DOHH2 (cell line): ENCODE measurements around the gene ARRB2.

Source experiments
- H3F3A ChIP-seq: fragments of 200-600 bp; sonication (generic), shearing (Covaris generic); 2 replicates; pipeline ENCODE4 v1.6.0; 2016; ENCODE audit warnings: antibody characterized with exemption, mild to moderate bottlenecking; ENCODE audit not compliant: control insufficient read depth, insufficient read depth
- H3K27ac ChIP-seq: fragments of 200-600 bp; sonication (generic); 2 replicates; pipeline ENCODE4 v1.5.1; 2014; ENCODE audit warnings: low read depth, mild to moderate bottlenecking, low read length, moderate library complexity
- H3K27me3 ChIP-seq: fragments of 200-600 bp; sonication (generic); 2 replicates; pipeline ENCODE4 v1.6.1; 2014; ENCODE audit warnings: mild to moderate bottlenecking, low read length, mixed read lengths; ENCODE audit not compliant: control insufficient read depth
- H3K36me3 ChIP-seq: fragments of 200-600 bp; sonication (generic); 2 replicates; pipeline ENCODE4 v1.6.1; 2014; ENCODE audit warnings: mild to moderate bottlenecking, low read length, moderate library complexity, mixed read lengths; ENCODE audit not compliant: control insufficient read depth
- H3K4me1 ChIP-seq: fragments of 200-600 bp; sonication (generic); 2 replicates; pipeline ENCODE4 v1.6.1; 2014; ENCODE audit warnings: mild to moderate bottlenecking, low read length, mixed read lengths; ENCODE audit not compliant: control insufficient read depth
- H3K4me2 ChIP-seq: fragments of 200-600 bp; sonication (generic); 2 replicates; pipeline ENCODE4 v1.6.0; 2014; ENCODE audit warnings: mild to moderate bottlenecking, low read length, moderate library complexity
- H3K4me3 ChIP-seq: fragments of 200-600 bp; sonication (generic); 2 replicates; pipeline ENCODE4 v1.5.1; 2014; ENCODE audit warnings: mild to moderate bottlenecking, low read length, mixed read lengths
- H3K79me2 ChIP-seq: fragments of 200-600 bp; sonication (generic); 2 replicates; pipeline ENCODE4 v1.6.1; 2014; ENCODE audit warnings: mild to moderate bottlenecking, low read length, mixed read lengths; ENCODE audit not compliant: control insufficient read depth
- H3K9me2 ChIP-seq: fragments of 200-600 bp; sonication (generic); replicated peaks from 2 replicates; pipeline ENCODE4 v1.6.1; 2014; ENCODE audit warnings: mild to moderate bottlenecking, low read length, mixed read lengths; ENCODE audit not compliant: control insufficient read depth
- H3K9me3 ChIP-seq: fragments of 200-600 bp; sonication (generic); 2 replicates; pipeline ENCODE4 v1.6.1; 2014; ENCODE audit warnings: antibody characterized with exemption, low read length, mixed read lengths; ENCODE audit not compliant: control insufficient read depth, insufficient read depth
- H4K20me1 ChIP-seq: fragments of 200-600 bp; sonication (generic); 2 replicates; pipeline ENCODE4 v1.6.0; 2014; ENCODE audit warnings: low read depth, mild to moderate bottlenecking, antibody characterized with exemption, low read length, moderate library complexity; ENCODE audit not compliant: control insufficient read depth, insufficient read depth
- CTCF ChIP-seq: fragments of 200-600 bp; sonication (generic); IDR thresholded peaks from one replicate; pipeline ENCODE4 v1.5.1; 2014; ENCODE audit warnings: antibody characterized with exemption, mild to moderate bottlenecking, low read depth, low read length; ENCODE audit not compliant: poor library complexity, severe bottlenecking
- EZH2phosphoT487 ChIP-seq: fragments of 200-600 bp; sonication (generic); IDR thresholded peaks from 2 replicates; pipeline ENCODE4 v1.6.1; 2017; ENCODE audit warnings: borderline replicate concordance, mild to moderate bottlenecking, antibody characterized with exemption, low read length, moderate library complexity, mixed read lengths

The ARRB2 gene

GRCh38 chr17:4709794-4710692, at the start of gene ARRB2:
ARRB2 (plus strand) TSS chr17:4710632; CDS start chr17:4710722, 90 bp downstream.
- peak within 1 kb of the TSS; percentile 99 for H3K4me2 ChIP-seq
- H3K9me3 ChIP-seq = peaks cover 3% of the 10 kb centered on the region; the same call in 1 of the 2 replicates
- H3K27me3 ChIP-seq = no peaks in the 10 kb centered on the region
- peak within 1 kb of the TSS; percentile 62 for H3K27ac ChIP-seq
- H3K9me2 ChIP-seq = no peaks in the 10 kb centered on the region
- no peaks in the 10 kb centered on the region; the same call in 1 of the 2 replicates for H4K20me1 ChIP-seq
- peaks cover 23% of the 10 kb centered on the region for H3K79me2 ChIP-seq
- H3K4me1 ChIP-seq = peaks cover 30% of the 10 kb centered on the region
- TF ChIP-seq EZH2phosphoT487 (no peak), CTCF (peak; percentile 59)
- peaks cover 12% of the 10 kb centered on the region for H3F3A ChIP-seq
- peaks cover 4% of the 10 kb centered on the region for H3K36me3 ChIP-seq
- peak within 1 kb of the TSS; percentile 92 for H3K4me3 ChIP-seq

- no peaks in the 10 kb centered on the region for H3K36me3 ChIP-seq
- no peaks in the 10 kb centered on the region for H3K9me2 ChIP-seq
- H3K79me2 ChIP-seq = no peaks in the 10 kb centered on the region
- no peak overlapping the region for H3K4me2 ChIP-seq
- H4K20me1 ChIP-seq = no peaks in the 10 kb centered on the region
- no peaks in the 10 kb centered on the region for H3K4me1 ChIP-seq
- TF ChIP-seq CTCF (no peak), EZH2phosphoT487 (no peak)
- no peak overlapping the region for H3K4me3 ChIP-seq
- 0 out of 2 replicates have a peak, but pooled peaks cover 10% of the 10 kb centered on the region for H3F3A ChIP-seq
- no peaks in the 10 kb centered on the region for H3K9me3 ChIP-seq
- H3K27ac ChIP-seq = no peak overlapping the region
- H3K27me3 ChIP-seq = peaks cover 8% of the 10 kb centered on the region; the same call in 1 of the 2 replicates
Measured at GRCh38 chr17:4663711-4664110, 46.7 kb upstream of the ARRB2 start.

GRCh38 chr17:4664230-4664629, 46.2 kb upstream of the ARRB2 start:
- H4K20me1 ChIP-seq = no peaks in the 10 kb centered on the region
- no peak overlapping the region for H3K4me3 ChIP-seq
- H3K79me2 ChIP-seq = no peaks in the 10 kb centered on the region
- H3K9me2 ChIP-seq = no peaks in the 10 kb centered on the region
- no peaks in the 10 kb centered on the region for H3K4me1 ChIP-seq
- no peak overlapping the region for H3K27ac ChIP-seq
- no peaks in the 10 kb centered on the region for H3K9me3 ChIP-seq
- H3F3A ChIP-seq = 0 out of 2 replicates have a peak, but pooled peaks cover 10% of the 10 kb centered on the region
- TF ChIP-seq EZH2phosphoT487 (no peak), CTCF (no peak)
- no peak overlapping the region for H3K4me2 ChIP-seq
- H3K27me3 ChIP-seq = peaks cover 8% of the 10 kb centered on the region; the same call in 1 of the 2 replicates
- no peaks in the 10 kb centered on the region for H3K36me3 ChIP-seq
